CD14-positive monocyte (primary cell): ENCODE results near the gene DNAH11. TPM values are rescaled to one million over a fixed set of nuclear protein-coding genes. Genes with fewer than 3 reads are reported as not detected.

Source experiments
- DNase-seq, 3 donors: peaks; one replicate each; pipeline ENCODE4 v3.0.0-alpha.2; 2011 to 2022
- H2AFZ ChIP-seq: 2 replicates; pipeline ENCODE4 v1.6.0; 2012; ENCODE audit warnings: mild to moderate bottlenecking, low read depth, low read length, inconsistent platforms; ENCODE audit not compliant: insufficient read depth, poor library complexity, severe bottlenecking
- H3K27ac ChIP-seq, 2 donors: 1 replicate in 1 of 2; 2 replicates in 1 of 2; pipeline ENCODE4 v1.5.1; 2012 to 2013; ENCODE audit warnings: low read length in 2 of 2, control low read depth in 1 of 2, inconsistent platforms in 1 of 2, low read depth in 1 of 2, mild to moderate bottlenecking in 1 of 2
- H3K27me3 ChIP-seq, 2 donors: one replicate each; pipeline versions ENCODE4 v1.6.0 to v1.6.1; 2011 to 2013; ENCODE audit warnings: low read length in 2 of 2; ENCODE audit not compliant: control insufficient read depth in 2 of 2, insufficient read depth in 2 of 2
- H3K36me3 ChIP-seq, 2 donors: replicated peaks in 1 of 2; 1 replicate in 1 of 2; 2 replicates in 1 of 2; pipeline versions ENCODE4 v1.5.1 to v1.6.1; 2012 to 2013; ENCODE audit warnings: low read length in 2 of 2, control low read depth in 1 of 2, inconsistent platforms in 1 of 2, mild to moderate bottlenecking in 1 of 2; ENCODE audit not compliant: insufficient read depth in 2 of 2, control insufficient read depth in 1 of 2
- H3K4me1 ChIP-seq, 2 donors: 1 replicate in 1 of 2; 2 replicates in 1 of 2; pipeline versions ENCODE4 v1.5.1 to v1.6.1; 2012 to 2013; ENCODE audit warnings: low read length in 2 of 2, control low read depth in 1 of 2, inconsistent platforms in 1 of 2, mild to moderate bottlenecking in 1 of 2, moderate library complexity in 1 of 2; ENCODE audit not compliant: insufficient read depth in 2 of 2, control insufficient read depth in 1 of 2
- H3K4me2 ChIP-seq: replicated peaks from 2 replicates; pipeline ENCODE3; 2012; ENCODE audit warnings: low read length, moderate library complexity, mild to moderate bottlenecking; ENCODE audit not compliant: poor library complexity, severe bottlenecking; ENCODE audit errors: extremely low read depth
- H3K4me3 ChIP-seq, 3 experiments: fragments of 200-600 bp in 1 of 3; sonication (generic) in 1 of 3; replicated peaks in 1 of 3; 1 replicate in 2 of 3; 2 replicates in 1 of 3; pipeline ENCODE4 v1.5.1; 2011 to 2013; ENCODE audit warnings: low read length in 3 of 3, mild to moderate bottlenecking in 3 of 3, control low read depth in 2 of 3, low read depth in 2 of 3, inconsistent platforms in 1 of 3, moderate library complexity in 1 of 3
- H3K79me2 ChIP-seq: 2 replicates; pipeline ENCODE4 v1.6.0; 2012; ENCODE audit warnings: mild to moderate bottlenecking, control low read depth, inconsistent platforms, low read length, moderate library complexity; ENCODE audit not compliant: insufficient read depth
- H3K9ac ChIP-seq: 2 replicates; pipeline ENCODE4 v1.6.0; 2017; ENCODE audit warnings: low read length, mild to moderate bottlenecking; ENCODE audit not compliant: insufficient read depth, poor library complexity, severe bottlenecking
- H3K9me3 ChIP-seq, 2 donors: replicated peaks in 1 of 2; 1 replicate in 1 of 2; 2 replicates in 1 of 2; pipeline versions ENCODE4 v1.5.1 to v1.6.1; 2012 to 2013; ENCODE audit warnings: low read length in 2 of 2, control low read depth in 1 of 2; ENCODE audit not compliant: control insufficient read depth in 1 of 2, insufficient read depth in 1 of 2
- H4K20me1 ChIP-seq: 2 replicates; pipeline ENCODE4 v1.6.0; 2012; ENCODE audit warnings: mild to moderate bottlenecking, low read length, control low read depth, moderate library complexity; ENCODE audit not compliant: insufficient read depth
- H3K27ac Mint-ChIP-seq, 7 donors: one replicate each; pipeline ENCODE4 v1.8.0; 2020; ENCODE audit warnings: mild to moderate bottlenecking in 7 of 7, mixed read lengths in 7 of 7, moderate library complexity in 6 of 7, inconsistent platforms in 2 of 7
- H3K27me3 Mint-ChIP-seq, 3 donors: one replicate each; pipeline ENCODE4 v1.8.0; 2021 to 2022; ENCODE audit warnings: low read depth in 3 of 3, mild to moderate bottlenecking in 3 of 3, mixed read lengths in 3 of 3, moderate library complexity in 3 of 3, inconsistent platforms in 1 of 3
- H3K36me3 Mint-ChIP-seq, 2 donors: one replicate each; pipeline ENCODE4 v1.8.0; 2020; ENCODE audit warnings: mixed read lengths in 2 of 2, inconsistent platforms in 1 of 2, mild to moderate bottlenecking in 1 of 2
- H3K4me1 Mint-ChIP-seq: one replicate; pipeline ENCODE4 v1.8.0; 2020; ENCODE audit warnings: mild to moderate bottlenecking, mixed read lengths
- H3K4me3 Mint-ChIP-seq, 2 donors: one replicate each; pipeline ENCODE4 v1.8.0; 2020; ENCODE audit warnings: mild to moderate bottlenecking in 2 of 2, mixed read lengths in 2 of 2, moderate library complexity in 1 of 2
- H3K9me3 Mint-ChIP-seq, 7 donors: one replicate each; pipeline ENCODE4 v1.8.0; 2020 to 2022; ENCODE audit warnings: mixed read lengths in 7 of 7, mild to moderate bottlenecking in 6 of 7, moderate library complexity in 6 of 7, inconsistent platforms in 2 of 7
- CTCF ChIP-seq: fragments of 200-600 bp; IDR thresholded peaks from one replicate; pipeline ENCODE4 v1.8.0; 2022; ENCODE audit warnings: antibody characterized with exemption, mild to moderate bottlenecking
- WGBS: methylation state at CpG from one replicate; pipeline ENCODE4 v1.1.5; 2013; ENCODE audit warnings: missing lambda C conversion rate; ENCODE audit not compliant: insufficient coverage; 5-methylcytosine and 5-hydroxymethylcytosine counted together
- intact Hi-C, 2 donors: fragments of 100-400 bp; cut with micrococcal nuclease; formaldehyde crosslinking; loops; one replicate each; pipeline versions ENCODE4 v1.15.0 to v1.15.1; 2023
- polyA plus RNA-seq, 3 donors: library from polyadenylated mRNA; depleted of rRNA in 1 of 3; unstranded in 2 of 3; stranded (reverse) in 1 of 3; fragments of 300-500 nt in 2 of 3; fragments of >200 nt in 1 of 3; fragmentation: Illumina TruSeq in 2 of 3; gene quantifications; 1 replicate in 2 of 3; 2 replicates in 1 of 3; pipeline ENCODE4 v1.2.3, GENCODE V29; 2012 to 2021

Gene DNAH11
- polyA plus RNA-seq, 3 donors: not detected

- Histone ChIP-seq H3K36me3 (no peaks in the 10 kb centered on the region), H3K4me3 (no peak overlapping the region), H3K9me3 (no peaks in the 10 kb centered on the region), H3K4me2 (no peak overlapping the region), H2AFZ (no peak overlapping the region), H3K4me1 (no peaks in the 10 kb centered on the region), H3K79me2 (no peaks in the 10 kb centered on the region), H3K9ac (no peak overlapping the region), H4K20me1 (no peaks in the 10 kb centered on the region), H3K27ac (no peak overlapping the region), H3K27me3 (no peaks in the 10 kb centered on the region)
- intact Hi-C loops: no loop called here
- Mint-ChIP-seq H3K36me3 (no peaks in the 10 kb centered on the region), H3K27ac (no peak overlapping the region), H3K4me1 (no peaks in the 10 kb centered on the region), H3K4me3 (no peak overlapping the region), H3K9me3 (peaks cover 0 to 4% (median 0%) of the 10 kb centered on the region in 7 donors), H3K27me3 (peaks cover 0 to 3% (median 0%) of the 10 kb centered on the region in 3 donors)
- no peak for DNase-seq
- TF ChIP-seq CTCF: no peak
- no CpG with 5 or more reads among the region's 3 CpGs for WGBS
These were observed 348.5 kb downstream of the DNAH11 start for GRCh38 chr7:21891291-21891690.

- Histone ChIP-seq H3K4me2 (no peak overlapping the region), H4K20me1 (no peaks in the 10 kb centered on the region), H3K9ac (no peak overlapping the region), H3K9me3 (no peaks in the 10 kb centered on the region), H3K4me1 (peaks cover 13 to 17% of the 10 kb centered on the region in 2 donors), H3K27me3 (no peaks in the 10 kb centered on the region), H3K36me3 (no peaks in the 10 kb centered on the region), H3K4me3 (no peak overlapping the region), H2AFZ (no peak overlapping the region), H3K27ac (no peak overlapping the region), H3K79me2 (no peaks in the 10 kb centered on the region)
- DNase-seq: no peak
- peaks cover 14% of the 10 kb centered on the region for H3K4me1 Mint-ChIP-seq
- H3K27me3 Mint-ChIP-seq: peaks cover 0 to 3% (median 0%) of the 10 kb centered on the region in 3 donors
- WGBS: no CpG with 5 or more reads among the region's 3 CpGs
- peaks cover 0 to 4% (median 0%) of the 10 kb centered on the region in 7 donors for H3K9me3 Mint-ChIP-seq
- intact Hi-C loops: no loop called here
- H3K36me3 Mint-ChIP-seq: no peaks in the 10 kb centered on the region
- no peak overlapping the region for H3K4me3 Mint-ChIP-seq
- no peak overlapping the region for H3K27ac Mint-ChIP-seq
- TF ChIP-seq CTCF: no peak
These were observed 350.6 kb downstream of the DNAH11 start for GRCh38 chr7:21893401-21893800.
